ENCODE measurements around the gene PDCD4. TPM values are rescaled to one million over a fixed set of nuclear protein-coding genes. Genes with fewer than 3 reads are reported as not detected.

The PDCD4 gene
- total RNA-seq, 4 donors from 2014 or later, result 230 to 445 (median 330) TPM

GRCh38 chr10:110868981-110869380, 2.7 kb upstream of the PDCD4 start:
- intact Hi-C loops (cut with DNase I; ENCODE audit: low total_unique reads), result no loop called here

GRCh38 chr10:110870823-110871297, 868 bp upstream of the PDCD4 start:
- peak in 1 of 2 donors; percentile 87 for DNase-seq (ENCODE audit: low spot score in 2 of 2)
- H3K4me3 ChIP-seq (ENCODE audit: low read depth, poor library complexity, severe bottlenecking), result no peak overlapping the region
- no peak for TF ChIP-seq CTCF (IDR thresholded peaks at IDR 0.05)
- no peak for TF ChIP-seq POLR2A (IDR thresholded peaks at IDR 0.05)
- 46 to 47% methylated on average over 13 of the region's 13 CpGs for WGBS, 2 donors
- intact Hi-C loops (cut with DNase I; ENCODE audit: low total_unique reads), result no loop called here

More at GRCh38 chr10:110868981-110869380, 2.7 kb upstream of the PDCD4 start:
- no peak for DNase-seq (ENCODE audit: low spot score in 2 of 2)
- 79 to 88% methylated on average over 6 of the region's 6 CpGs for WGBS, 2 donors
- TF ChIP-seq CTCF (IDR thresholded peaks at IDR 0.05) (no peak), POLR2A (IDR thresholded peaks at IDR 0.05) (no peak)
- H3K4me3 ChIP-seq (ENCODE audit: low read depth, poor library complexity, severe bottlenecking), result no peak overlapping the region

GRCh38 chr10:110872145-110872983, 636 bp downstream of the PDCD4 start:
- 0 to 1% methylated on average over 32 to 64 of the region's 70 CpGs for WGBS, 2 donors
- intact Hi-C loops (cut with DNase I; ENCODE audit: low total_unique reads), result no loop called here
- peak; percentile 74 to 95 for DNase-seq (ENCODE audit: low spot score in 2 of 2)
- peak overlapping the region; percentile 65 for H3K4me3 ChIP-seq (ENCODE audit: low read depth, poor library complexity, severe bottlenecking)
- TF ChIP-seq POLR2A (IDR thresholded peaks at IDR 0.05), result no peak
- no peak for TF ChIP-seq CTCF (IDR thresholded peaks at IDR 0.05)

GRCh38 chr10:110872984-110873923, 1.5 kb downstream of the PDCD4 start:
- DNase-seq (ENCODE audit: low spot score in 2 of 2), result no peak
- 1 to 2% methylated on average over 16 of the region's 16 CpGs for WGBS, 2 donors
- intact Hi-C loops (cut with DNase I; ENCODE audit: low total_unique reads), result no loop called here
- TF ChIP-seq CTCF (IDR thresholded peaks at IDR 0.05), result no peak
- TF ChIP-seq POLR2A (IDR thresholded peaks at IDR 0.05), result no peak
- peak overlapping the region; percentile 65 for H3K4me3 ChIP-seq (ENCODE audit: low read depth, poor library complexity, severe bottlenecking)

GRCh38 chr10:110873951-110874350, 2.2 kb downstream of the PDCD4 start:
- intact Hi-C loops (cut with DNase I; ENCODE audit: low total_unique reads), result no loop called here
- no peak for TF ChIP-seq POLR2A (IDR thresholded peaks at IDR 0.05)
- TF ChIP-seq CTCF (IDR thresholded peaks at IDR 0.05), result no peak
- WGBS, 2 donors, result 36 to 47% methylated on average over 2 of the region's 2 CpGs
- H3K4me3 ChIP-seq (ENCODE audit: low read depth, poor library complexity, severe bottlenecking), result no peak overlapping the region
- no peak for DNase-seq (ENCODE audit: low spot score in 2 of 2)

Measured in lower leg skin (tissue), 4 donors.